HG02642 (cell line): ENCODE data around the gene C6orf89.
"Not testable (repeated sequence)": the region's sequence is repeated elsewhere in the genome, so short reads cannot be mapped to it uniquely, and the experiment has no call there.

ENCODE experiments used
- ATAC-seq: cut with Tn5 transposase; IDR thresholded peaks from one replicate; pipeline ENCODE4 v1.9.1; 2021; ENCODE audit warnings: mild to moderate bottlenecking; ENCODE audit not compliant: unreplicated experiment, poor library complexity

Gene C6orf89

DNA sequence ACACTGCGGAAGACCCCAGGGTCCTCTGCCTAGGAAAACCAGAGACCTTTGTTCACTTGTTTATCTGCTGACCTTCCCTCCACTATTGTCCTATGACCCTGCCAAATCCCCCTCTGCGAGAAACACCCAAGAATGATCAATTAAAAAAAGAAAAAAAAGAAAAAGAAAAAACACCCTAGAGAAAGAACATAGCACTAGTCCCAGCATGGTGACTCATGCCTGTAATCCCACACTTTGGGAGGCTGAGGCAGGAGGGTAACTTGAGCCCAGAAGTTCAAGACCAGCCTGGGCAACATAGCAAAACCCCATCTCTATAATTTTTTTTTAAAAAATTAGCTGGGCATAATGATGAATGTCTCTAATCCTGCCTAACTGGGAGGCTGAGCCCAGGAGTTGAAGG, 56.6 kb downstream of the C6orf89 start:
- ATAC-seq, result not testable (repeated sequence)

DNA sequence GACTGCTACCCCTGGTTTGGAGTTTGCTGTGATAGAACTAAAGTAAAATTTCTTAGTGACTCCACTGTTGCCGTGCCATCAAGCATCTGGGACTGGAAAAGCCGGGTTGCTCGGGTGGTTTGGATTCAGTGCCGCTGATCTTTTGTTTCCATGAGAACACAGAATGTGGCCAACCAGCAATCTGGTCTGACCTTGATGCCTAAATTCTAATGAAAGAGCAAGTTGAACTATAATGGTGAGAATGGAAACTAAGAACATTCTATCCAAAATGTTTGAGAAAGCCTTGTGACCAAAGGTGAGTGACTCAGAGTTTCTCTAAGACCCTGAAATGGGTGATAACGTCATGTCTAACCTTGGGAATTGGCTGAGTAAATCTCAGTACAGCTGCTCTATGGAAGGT, 58.9 kb downstream of the C6orf89 start:
- ATAC-seq, result no peak

DNA sequence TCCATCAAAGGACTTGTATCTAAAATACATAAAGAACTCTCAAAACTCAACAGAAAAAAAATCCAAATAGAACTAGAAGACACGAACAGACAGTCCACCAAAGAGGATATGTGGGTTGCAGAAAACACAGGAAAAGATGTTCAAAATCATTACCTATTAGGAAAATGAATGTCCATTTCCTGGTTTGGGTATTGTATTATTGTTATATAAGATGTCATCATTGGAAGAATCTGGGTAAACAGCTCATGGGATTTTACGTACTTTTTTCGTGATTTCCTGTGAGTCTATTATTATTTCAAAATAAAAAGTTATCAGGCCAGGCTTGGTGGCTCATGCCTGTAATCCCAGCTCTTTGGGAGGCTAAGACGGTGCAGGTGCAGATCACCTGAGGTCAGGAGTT, 59.5 kb downstream of the C6orf89 start:
- ATAC-seq, result no peak

DNA sequence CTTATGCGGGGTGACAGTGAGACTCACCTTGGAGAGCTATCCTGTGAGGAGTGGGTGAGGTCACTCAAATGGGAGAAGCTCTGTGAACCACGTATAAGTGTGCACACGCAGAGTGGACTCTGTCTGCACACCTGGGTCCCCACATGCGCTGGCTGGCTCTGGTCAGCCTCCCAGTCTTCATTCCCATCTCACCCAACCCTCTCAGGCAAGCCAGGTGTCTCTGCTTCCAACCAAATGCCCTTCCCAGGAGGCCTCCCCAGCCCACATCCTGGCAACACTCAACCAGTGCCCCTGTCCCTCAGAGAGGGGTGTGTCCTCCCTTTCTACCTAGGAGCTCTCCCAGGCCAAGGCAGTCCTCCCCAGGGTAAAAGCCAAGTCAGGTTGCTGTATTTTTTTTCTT, 60.8 kb downstream of the C6orf89 start:
- ATAC-seq, result no peak

DNA sequence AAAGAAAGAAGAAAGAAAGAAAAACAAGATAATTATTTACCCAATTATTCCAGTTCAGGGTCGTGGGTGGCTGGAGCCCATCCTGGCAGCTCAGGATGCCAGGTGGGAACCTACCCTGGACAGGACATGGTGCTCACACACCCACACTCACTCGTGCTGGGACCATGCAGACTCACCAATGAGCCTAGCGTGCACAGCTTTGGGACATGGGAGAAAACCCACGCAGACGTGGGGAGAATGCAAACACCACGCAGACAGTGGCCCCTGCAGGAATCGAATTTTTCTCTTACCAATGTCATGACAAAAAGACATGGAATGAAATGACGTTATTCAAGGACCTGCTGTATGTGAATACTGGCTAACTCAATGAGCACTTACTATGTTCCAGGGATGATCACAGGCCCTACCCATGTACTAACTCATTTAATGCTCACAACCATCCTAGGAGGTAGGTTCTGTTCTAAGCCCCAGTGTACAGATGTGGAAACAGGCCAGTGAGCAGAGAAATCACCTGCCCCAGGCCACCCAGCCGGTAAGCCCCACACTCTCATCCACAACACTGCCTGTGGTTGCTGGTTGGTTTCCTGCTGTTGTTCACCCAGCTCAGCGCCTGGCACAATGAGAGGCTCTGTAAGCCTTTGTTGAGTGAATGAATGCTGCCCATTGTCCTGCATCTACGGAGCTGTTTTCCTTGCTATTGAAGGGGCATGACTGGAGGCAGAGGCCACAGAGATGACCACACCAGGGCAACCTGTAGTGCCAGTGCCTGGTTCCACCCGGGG, 62.0 kb downstream of the C6orf89 start:
- ATAC-seq, result no peak

DNA sequence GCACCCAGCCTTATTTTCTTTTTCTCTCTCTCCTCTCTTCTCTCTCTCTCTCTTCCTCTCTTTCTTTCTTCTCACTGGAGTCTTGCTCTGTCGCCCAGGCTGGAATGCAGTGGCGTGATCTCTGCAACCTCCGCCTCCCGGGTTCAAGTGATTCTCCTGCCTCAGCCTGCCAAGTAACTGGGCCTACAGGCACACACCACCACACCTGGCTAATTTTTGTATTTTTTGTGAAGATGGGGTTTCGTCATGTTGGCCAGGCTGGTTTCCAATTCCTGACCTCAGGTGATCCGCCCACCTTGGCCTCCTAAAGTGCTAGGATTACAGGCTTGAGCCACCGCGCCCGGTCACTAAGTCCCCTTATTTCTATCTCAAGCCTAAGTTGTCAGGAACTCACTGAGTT, 63.3 kb downstream of the C6orf89 start:
- ATAC-seq, result not testable (repeated sequence)

DNA sequence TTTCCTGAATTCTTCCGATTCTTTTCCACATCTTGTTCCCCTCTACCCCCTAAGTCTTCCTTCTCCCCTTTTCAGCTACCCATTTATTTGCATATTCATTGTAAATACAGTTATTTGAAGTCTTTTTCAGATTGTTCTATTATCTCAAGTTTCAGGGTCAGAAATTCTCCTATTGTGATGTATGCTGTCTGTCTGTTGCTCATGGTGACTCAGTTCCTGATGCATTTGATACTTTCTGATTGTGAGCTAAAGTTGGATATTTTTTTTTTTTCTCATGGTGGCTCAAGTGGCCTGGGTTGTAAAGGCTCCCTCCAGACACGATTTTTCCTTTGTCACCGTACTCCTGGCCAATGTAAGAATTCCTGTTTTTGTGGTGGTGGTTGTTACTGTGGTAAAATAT, 63.9 kb downstream of the C6orf89 start:
- no peak for ATAC-seq

DNA sequence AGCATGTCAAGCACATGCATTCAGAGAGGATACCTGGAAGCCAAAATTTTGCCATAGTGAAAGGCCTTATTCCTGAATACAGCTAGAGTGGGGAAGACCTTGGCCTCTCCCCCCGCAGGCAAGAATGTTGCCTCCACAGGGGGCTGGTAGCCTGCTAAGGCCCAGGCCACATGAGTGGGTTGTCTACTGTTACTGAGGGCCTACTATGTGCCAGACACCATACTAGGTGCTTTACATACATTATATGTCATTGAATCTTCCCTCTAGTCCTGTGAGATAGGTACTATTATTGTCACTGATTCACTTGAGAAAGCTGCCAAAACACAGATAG, 68.1 kb downstream of the C6orf89 start:
- no peak for ATAC-seq

DNA sequence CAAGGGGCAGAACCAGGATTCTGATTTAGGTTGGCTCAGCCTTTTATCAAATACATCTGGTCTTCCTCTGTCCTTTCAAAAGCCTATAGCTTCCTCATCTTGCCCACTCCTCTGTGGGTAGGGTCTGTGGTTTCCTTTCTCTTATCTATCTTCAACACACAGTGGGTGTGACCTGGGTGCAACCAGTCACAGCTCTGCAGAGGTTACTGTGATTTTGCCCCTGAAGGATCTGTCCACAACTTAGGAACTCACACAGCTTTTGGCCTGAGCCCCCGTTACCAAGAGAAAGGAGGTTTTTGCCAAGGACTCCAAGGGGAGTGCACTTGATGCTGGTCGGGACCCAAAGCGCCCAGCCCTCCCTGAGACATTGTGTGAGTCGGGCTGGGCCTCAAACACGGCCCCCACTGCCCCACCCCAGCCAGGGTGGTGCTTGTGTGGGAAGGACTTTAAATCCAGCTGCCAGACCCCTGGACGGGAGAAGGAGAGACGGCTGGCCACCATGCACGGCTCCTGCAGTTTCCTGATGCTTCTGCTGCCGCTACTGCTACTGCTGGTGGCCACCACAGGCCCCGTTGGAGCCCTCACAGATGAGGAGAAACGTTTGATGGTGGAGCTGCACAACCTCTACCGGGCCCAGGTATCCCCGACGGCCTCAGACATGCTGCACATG, 68.6 kb downstream of the C6orf89 start, which contains the start of gene PI16:
Gene PI16 (plus strand): TSS at position 477 of the 670 bp plus-strand sequence. CDS start 23 bp downstream, at position 500.
- no peak for ATAC-seq

DNA sequence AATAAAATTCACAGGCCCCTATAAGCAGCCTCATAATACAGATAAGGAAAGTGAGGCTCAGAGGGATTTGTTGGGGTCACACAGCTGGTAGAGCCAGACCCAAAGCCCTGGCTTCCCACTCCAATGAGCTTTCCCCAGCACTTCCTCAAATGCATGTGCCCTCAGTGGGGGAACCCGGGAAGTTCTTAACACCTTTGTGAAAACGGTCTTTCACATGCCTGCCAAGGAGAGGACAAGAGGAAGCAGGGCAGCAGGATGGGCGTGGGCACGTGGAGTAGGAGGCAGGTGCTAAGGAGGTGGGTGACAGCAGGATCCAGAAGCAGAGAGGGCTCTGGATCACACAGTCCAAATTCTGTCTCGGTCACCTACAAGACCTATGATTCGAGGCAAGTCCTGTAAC, 69.4 kb downstream of the C6orf89 start:
- no peak for ATAC-seq

DNA sequence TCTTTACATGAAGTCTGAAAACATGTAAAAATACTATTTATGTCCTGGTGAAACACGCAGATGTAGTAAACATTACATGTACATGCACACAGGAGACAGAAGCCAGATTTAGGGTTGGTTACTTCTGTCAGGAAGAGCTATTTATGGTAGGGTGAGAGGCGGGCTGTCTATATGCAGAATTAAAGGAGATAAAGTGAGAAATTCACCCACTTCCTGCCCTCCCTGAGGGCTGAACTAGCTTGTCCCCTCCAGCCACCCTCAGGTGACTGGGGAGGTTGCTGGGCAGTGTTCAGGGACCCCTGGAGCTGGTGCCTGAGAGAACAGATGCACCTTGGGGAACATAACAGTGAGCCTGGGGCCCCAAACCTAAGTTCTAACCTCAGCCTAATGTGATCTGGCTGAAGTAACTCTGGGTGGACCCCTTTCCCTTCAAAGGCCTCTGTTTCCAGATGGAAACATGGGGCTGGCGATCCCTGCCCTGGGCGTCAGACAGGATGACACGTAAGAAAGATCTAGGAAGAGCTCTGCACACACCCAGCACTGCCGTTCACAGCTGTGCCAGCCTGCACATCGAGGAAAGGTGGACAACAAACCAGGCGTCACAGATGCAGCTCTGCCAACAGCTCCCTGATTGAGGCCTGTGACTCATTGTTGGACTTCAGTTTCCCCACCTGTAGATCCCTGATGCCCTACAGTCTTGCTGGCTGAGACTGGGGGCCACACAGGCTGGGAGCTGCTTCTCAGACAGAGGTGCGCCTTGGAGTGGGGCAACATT, 70.1 kb downstream of the C6orf89 start:
- no peak for ATAC-seq

DNA sequence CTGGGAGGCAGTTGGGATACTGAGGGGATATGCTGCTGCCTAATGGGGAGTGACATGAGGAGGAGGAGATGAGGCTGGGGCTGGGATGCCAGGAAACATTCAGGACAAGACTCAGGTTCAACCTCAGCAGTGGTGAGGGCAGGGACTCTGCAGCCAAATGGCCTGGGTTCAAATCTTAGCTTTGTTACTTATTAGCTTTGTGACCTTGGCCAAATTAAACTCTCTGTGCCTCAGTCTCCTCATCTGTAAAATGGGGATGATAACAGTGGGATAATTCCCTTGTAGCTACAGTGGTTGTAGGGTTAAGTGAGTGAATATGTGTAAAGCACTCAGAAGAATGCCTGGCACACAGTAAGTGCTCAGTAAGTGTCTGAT, 70.7 kb downstream of the C6orf89 start:
- ATAC-seq, result no peak

DNA sequence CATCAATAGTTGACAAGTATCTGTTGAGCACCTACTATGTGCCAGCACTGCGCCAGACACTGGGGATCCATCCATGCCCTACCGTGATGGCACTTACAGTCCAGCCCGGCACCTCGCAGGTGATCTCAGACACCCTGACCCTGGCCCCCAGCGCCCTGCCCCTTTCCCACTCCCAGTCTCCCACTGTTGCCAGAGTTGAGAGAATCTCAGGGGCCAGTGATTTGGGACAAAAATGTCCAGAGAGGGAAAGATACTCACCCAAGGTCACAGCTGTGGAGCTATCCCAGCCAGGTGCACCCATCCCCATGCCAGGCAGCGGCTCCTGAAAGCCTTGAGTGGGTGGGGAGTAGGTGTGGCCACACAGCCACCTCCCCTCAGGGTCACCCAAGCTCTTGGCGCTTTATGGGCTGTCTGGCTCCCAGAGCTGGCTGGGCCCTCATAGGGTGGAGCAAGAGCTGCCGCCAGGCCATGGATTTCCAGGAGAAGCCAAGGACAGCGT, 72.1 kb downstream of the C6orf89 start:
- ATAC-seq, result no peak

DNA sequence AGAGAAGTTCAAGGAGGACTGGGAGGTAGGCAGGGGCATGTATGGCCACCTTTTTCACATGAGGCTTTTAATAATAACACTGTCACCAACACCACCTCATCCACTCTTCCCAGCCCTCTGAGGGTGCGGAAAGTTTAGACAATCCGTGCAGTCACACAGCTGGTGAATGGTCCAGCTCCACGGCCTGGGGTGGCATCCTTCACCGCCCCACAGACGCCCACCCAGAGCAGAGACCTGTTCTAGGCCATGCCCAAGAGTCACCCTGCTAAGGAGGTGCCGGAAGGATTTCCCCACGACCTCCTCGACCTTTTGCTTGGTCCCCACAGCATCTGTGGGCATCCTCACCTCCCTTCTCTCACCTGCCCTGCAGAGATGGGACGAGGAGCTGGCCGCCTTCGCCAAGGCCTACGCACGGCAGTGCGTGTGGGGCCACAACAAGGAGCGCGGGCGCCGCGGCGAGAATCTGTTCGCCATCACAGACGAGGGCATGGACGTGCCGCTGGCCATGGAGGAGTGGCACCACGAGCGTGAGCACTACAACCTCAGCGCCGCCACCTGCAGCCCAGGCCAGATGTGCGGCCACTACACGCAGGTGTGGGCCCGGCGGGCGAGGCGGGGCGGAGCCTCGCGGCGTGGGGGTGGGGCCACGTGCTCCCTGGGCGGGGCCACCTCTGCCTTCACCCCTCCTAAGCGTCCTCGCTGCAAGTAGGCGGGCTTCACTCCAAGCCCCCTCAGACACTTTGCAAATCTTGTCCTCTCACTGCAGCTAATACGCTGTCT, 73.2 kb downstream of the C6orf89 start:
- no peak for ATAC-seq

DNA sequence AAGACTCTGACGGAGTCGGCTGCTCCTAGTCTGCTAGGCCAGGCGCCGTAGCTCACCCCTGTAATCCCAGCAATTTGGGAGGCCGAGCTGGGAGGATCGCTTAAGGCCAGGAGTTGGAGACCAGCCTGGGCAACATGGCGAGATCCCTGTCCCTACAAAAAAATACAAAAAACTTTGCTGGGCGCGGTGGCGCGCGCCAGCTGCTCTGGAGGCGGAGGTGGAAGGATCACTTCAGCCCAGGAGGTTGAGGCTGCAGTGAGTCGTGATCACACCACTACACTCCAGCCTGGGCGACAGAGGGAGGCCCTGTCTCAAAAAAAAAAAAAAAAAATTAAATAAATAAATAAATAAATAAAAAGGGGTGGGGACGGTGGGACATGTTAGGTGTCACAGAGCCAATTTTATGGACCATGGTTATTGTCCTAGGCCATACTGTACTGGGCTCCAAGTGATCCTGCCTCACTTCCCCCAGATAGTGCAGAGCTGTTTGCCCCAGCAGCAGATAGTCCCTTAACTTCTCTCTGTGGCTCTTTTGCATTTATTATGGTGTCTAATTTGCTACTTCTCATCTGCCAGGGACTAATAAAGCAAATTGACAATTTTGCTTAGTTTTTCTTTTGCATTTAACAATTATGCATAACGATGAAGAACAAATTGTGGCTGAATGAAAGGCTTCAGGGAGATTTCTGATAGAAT, 74.0 kb downstream of the C6orf89 start:
- ATAC-seq, result no peak

DNA sequence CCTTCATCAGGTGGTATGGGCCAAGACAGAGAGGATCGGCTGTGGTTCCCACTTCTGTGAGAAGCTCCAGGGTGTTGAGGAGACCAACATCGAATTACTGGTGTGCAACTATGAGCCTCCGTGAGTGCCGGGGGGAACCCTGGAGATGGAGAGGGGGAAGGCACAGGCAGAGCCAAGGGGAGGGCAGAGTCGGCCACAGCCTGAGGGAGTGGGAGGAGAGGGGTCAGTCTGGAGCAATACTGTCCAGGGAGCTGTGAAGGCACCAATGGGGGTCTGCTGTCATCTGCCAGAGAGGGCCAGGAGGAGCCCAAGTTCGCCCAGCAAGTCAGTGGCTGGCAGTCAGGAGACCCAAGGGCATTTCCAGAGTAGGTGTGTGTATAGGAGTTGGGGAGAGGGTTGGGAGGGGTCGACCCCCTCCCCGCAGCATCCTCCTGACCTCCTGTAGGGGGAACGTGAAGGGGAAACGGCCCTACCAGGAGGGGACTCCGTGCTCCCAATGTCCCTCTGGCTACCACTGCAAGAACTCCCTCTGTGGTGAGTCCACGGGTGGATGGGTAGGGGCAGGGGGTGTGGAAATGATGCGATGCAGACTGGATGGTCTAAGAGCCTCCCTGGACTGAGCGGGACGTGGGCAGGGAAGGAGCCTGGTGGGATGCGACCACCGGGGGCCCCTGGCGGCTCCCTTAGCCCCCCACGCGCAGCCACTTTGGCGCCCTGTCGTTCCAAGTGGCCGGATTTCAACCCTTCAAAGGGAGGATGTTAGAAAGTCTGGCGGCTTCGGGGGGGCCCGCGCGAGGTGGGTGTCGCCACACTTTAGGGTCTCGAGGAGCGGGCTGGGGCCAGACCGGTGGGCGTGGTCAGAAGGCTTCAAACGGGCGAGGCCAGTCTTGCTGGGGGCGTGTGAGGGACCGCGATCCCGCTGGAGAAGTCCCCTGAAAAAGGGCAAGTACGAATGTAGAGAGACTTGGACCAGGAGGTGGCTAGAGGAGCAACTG, 76.0 kb downstream of the C6orf89 start:
- ATAC-seq, result no peak

DNA sequence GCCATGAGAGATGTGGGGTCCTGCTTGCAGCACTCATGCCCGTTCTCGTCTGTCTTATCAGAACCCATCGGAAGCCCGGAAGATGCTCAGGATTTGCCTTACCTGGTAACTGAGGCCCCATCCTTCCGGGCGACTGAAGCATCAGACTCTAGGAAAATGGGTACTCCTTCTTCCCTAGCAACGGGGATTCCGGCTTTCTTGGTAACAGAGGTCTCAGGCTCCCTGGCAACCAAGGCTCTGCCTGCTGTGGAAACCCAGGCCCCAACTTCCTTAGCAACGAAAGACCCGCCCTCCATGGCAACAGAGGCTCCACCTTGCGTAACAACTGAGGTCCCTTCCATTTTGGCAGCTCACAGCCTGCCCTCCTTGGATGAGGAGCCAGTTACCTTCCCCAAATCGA, 77.1 kb downstream of the C6orf89 start:
- ATAC-seq, result no peak

DNA sequence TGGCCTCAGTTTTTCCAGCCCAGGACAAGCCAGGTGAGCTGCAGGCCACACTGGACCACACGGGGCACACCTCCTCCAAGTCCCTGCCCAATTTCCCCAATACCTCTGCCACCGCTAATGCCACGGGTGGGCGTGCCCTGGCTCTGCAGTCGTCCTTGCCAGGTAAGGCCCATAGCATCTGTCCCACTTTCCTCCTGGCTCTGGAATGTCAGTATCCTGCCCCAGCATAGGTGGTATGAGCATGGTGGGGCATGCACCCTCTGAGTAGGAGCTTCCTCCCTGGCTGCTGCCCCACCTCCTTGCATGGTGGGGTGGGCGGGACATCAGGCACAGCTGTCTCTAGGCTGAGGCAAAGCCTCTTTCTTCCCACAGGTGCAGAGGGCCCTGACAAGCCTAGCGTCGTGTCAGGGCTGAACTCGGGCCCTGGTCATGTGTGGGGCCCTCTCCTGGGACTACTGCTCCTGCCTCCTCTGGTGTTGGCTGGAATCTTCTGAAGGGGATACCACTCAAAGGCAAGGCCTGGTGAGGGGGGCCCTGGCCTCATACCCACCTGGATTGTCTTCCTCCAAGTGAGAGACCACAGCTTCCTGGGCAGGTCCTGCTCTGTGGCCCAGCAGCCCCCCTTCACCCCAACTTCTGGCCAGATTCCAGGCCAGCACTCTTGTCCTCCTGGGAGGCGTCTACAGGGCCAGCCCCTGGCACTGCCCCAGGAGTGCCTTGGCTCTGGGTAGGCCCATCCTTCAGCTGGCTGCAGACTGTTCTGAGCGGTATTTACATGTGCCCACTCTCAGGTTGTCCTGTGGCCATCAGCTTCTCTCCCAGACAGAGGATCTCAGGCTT, 77.9 kb downstream of the C6orf89 start:
- peak; percentile 43 for ATAC-seq
